ENCODE data around the gene PSMC3. TPM values are rescaled to one million over a fixed set of nuclear protein-coding genes. Genes with fewer than 3 reads are reported as not detected.

The PSMC3 gene
- total RNA-seq, 1 donor: 128 TPM

- no peak for DNase-seq (ENCODE audit: low read depth)
- TF ChIP-seq, protein P1, sequence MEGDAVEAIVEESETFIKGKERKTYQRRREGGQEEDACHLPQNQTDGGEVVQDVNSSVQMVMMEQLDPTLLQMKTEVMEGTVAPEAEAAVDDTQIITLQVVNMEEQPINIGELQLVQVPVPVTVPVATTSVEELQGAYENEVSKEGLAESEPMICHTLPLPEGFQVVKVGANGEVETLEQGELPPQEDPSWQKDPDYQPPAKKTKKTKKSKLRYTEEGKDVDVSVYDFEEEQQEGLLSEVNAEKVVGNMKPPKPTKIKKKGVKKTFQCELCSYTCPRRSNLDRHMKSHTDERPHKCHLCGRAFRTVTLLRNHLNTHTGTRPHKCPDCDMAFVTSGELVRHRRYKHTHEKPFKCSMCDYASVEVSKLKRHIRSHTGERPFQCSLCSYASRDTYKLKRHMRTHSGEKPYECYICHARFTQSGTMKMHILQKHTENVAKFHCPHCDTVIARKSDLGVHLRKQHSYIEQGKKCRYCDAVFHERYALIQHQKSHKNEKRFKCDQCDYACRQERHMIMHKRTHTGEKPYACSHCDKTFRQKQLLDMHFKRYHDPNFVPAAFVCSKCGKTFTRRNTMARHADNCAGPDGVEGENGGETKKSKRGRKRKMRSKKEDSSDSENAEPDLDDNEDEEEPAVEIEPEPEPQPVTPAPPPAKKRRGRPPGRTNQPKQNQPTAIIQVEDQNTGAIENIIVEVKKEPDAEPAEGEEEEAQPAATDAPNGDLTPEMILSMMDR (IDR thresholded peaks at IDR 0.05; ENCODE audit: insufficient read depth, low read length): no peak
- H3K4me3 ChIP-seq (ENCODE audit: low read depth, low read length): no peak overlapping the region
Observed at GRCh38 chr11:47451436-47451835, 25.2 kb upstream of the PSMC3 start.

- no peak for DNase-seq (ENCODE audit: low read depth)
- H3K4me3 ChIP-seq (ENCODE audit: low read depth, low read length): no peak overlapping the region
- TF ChIP-seq, protein P1 (IDR thresholded peaks at IDR 0.05; ENCODE audit: insufficient read depth, low read length): no peak
Observed at GRCh38 chr11:47449541-47449940, 23.3 kb upstream of the PSMC3 start.

DNA sequence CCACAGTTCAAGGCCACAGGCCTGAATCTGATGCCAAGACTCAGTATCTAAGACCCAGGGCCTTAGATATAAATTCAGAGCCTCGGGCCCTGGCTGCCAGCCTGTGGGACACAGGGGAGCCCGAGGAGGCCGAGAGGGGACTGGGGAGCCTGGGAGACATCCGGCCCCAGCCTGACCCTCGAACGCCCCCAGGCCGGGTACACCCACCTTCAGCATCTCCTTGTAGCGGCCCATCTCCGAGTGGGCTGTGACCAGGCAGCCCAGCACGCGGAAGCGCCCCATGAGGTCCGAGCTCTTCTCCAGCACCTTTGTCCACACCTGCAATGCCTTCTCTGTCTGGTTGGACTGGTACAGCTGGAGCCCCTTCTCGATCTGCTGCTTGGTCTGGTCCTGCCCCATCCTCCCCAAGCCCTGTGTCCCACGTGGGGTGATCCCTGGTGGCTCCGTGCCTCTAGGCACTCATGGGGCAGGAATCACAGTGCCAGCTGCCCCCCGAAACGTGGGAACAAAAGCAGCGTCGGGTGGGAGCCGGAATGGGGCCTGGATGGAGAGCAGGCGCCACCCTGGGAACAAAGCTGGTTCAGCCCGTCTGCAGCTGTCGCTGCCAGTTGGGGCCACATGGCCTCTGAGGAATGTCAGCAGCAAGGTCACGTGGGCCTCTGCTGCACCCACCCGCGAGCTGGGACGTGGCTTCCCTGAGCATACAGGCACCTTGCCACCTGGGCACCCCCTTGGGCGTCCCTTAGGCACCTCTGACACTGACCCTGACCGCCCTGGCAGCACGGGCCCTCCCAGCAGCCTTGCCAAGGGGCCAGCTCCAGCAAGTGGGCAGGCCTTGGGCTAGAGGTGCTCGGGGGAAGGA lies 22.6 kb upstream of the PSMC3 start, which contains the start of gene RAPSN:
TSS of gene RAPSN (minus strand) at position 571 of the 862 bp plus-strand sequence. CDS start at position 399, 172 bp downstream.
- TF ChIP-seq, protein P1 (IDR thresholded peaks at IDR 0.05; ENCODE audit: insufficient read depth, low read length): no peak
- H3K4me3 ChIP-seq (ENCODE audit: low read depth, low read length): no peak within 1 kb of the TSS
- DNase-seq (ENCODE audit: low read depth): no peak

GRCh38 chr11:47447906-47448305 lies 21.7 kb upstream of the PSMC3 start:
- no peak for DNase-seq (ENCODE audit: low read depth)
- no peak overlapping the region for H3K4me3 ChIP-seq (ENCODE audit: low read depth, low read length)
- TF ChIP-seq, protein P1 (IDR thresholded peaks at IDR 0.05; ENCODE audit: insufficient read depth, low read length): no peak

DNA sequence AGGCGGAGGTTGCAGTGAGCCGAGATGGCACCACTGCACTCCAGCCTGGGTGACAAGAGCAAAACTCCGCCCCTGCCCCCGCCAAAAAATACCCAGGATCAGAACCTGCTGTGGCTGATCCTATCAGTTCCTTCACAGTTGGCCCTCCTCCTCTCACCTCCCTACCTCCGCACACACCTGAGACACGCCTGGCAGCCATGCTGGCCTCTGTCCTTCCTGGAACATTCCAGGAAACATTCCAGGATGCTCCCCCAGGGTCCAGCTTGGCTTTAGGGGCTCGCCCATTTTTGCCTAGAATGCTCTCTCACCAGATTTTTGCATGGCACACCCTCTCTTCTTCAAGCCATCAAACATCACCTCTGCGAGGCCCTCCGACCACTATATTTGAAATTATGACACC lies 20.6 kb upstream of the PSMC3 start:
- H3K4me3 ChIP-seq (ENCODE audit: low read depth, low read length): no peak overlapping the region
- TF ChIP-seq, protein P1 (IDR thresholded peaks at IDR 0.05; ENCODE audit: insufficient read depth, low read length): no peak
- no peak for DNase-seq (ENCODE audit: low read depth)

DNA sequence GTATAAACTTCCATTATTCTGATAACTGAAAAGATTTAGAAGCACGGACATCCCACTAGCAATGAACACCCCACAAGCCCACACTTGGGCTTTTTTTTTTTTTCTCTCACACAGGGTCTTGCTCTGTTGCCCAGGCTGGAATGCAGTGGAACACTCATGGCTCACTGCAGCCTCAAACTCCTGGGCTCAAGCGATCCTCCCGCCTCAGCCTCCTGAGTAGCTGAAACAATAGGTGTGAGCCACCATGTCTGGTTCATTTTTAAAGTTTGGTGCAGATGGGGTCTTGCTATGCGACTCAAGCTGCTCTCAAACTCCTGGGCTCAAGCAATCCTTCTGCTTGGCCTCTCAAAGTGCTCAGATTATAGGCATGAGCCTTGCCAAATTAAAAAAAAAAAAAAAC lies 19.6 kb upstream of the PSMC3 start:
- no peak for DNase-seq (ENCODE audit: low read depth)
- TF ChIP-seq, protein P1 (IDR thresholded peaks at IDR 0.05; ENCODE audit: insufficient read depth, low read length): no peak
- H3K4me3 ChIP-seq (ENCODE audit: low read depth, low read length): no peak overlapping the region

Data from fibroblast of the aortic adventitia (primary cell).